ENCODE data around the gene IL23R. TPM values are rescaled to one million over a fixed set of nuclear protein-coding genes. Genes with fewer than 3 reads are reported as not detected.

Gene IL23R
- total RNA-seq, 4 donors from 2014 or later = under 0.01 to 0.22 TPM; not detected in 2

DNA sequence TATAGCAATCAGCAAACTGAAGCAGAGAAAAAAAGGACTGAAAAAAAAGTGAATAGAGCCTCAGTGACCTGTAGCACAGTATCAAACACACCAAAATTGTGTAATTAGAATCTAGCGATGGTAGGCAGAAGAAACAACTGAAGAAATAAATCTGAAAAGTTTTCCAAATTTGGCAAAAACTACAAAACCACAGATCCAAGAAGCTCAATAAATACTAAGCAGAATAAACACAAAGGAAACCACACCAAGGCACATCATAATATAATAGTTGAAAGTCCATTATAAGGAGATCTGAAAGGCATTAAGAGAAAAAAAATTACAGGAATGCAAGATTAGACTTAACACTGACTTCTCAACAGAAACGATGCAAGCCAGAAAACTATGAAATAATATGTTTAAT lies 134.3 kb downstream of the IL23R start:
- no peak overlapping the region for H3K27ac ChIP-seq
- DNase-seq = no peak
- H3K27me3 ChIP-seq = no peaks in the 10 kb centered on the region
- no peaks in the 10 kb centered on the region for H3K36me3 ChIP-seq
- H3K4me3 ChIP-seq = no peak overlapping the region
- no peaks in the 10 kb centered on the region for H3K9me3 ChIP-seq
- no peaks in the 10 kb centered on the region for H3K4me1 ChIP-seq
- TF ChIP-seq, protein P1, sequence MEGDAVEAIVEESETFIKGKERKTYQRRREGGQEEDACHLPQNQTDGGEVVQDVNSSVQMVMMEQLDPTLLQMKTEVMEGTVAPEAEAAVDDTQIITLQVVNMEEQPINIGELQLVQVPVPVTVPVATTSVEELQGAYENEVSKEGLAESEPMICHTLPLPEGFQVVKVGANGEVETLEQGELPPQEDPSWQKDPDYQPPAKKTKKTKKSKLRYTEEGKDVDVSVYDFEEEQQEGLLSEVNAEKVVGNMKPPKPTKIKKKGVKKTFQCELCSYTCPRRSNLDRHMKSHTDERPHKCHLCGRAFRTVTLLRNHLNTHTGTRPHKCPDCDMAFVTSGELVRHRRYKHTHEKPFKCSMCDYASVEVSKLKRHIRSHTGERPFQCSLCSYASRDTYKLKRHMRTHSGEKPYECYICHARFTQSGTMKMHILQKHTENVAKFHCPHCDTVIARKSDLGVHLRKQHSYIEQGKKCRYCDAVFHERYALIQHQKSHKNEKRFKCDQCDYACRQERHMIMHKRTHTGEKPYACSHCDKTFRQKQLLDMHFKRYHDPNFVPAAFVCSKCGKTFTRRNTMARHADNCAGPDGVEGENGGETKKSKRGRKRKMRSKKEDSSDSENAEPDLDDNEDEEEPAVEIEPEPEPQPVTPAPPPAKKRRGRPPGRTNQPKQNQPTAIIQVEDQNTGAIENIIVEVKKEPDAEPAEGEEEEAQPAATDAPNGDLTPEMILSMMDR (IDR thresholded peaks at IDR 0.05) = no peak
- TF ChIP-seq POLR2A (IDR thresholded peaks at IDR 0.05) = no peak
- WGBS, 2 donors = 20 to 31% methylated on average over 2 of the region's 2 CpGs
- intact Hi-C loops (cut with DNase I) = no loop called here

- DNase-seq = no peak
- Histone ChIP-seq H3K27me3 (peaks cover 0 to 24% (median 0%) of the 10 kb centered on the region in 4 donors), H3K27ac (no peak overlapping the region), H3K36me3 (no peaks in the 10 kb centered on the region), H3K4me1 (peaks cover 0 to 18% (median 4%) of the 10 kb centered on the region in 3 donors), H3K9me3 (no peaks in the 10 kb centered on the region), H3K4me3 (no peak overlapping the region)
- TF ChIP-seq, protein P1 (IDR thresholded peaks at IDR 0.05) = no peak
- no peak for TF ChIP-seq POLR2A (IDR thresholded peaks at IDR 0.05)
- intact Hi-C loops (cut with DNase I) = no loop called here
- 64 to 82% methylated on average over 3 of the region's 3 CpGs for WGBS, 2 donors
Observed at GRCh38 chr1:67304023-67304422, 137.8 kb downstream of the IL23R start.

- intact Hi-C loops (cut with DNase I) = no loop called here
- H3K27me3 ChIP-seq = peaks cover 0 to 24% (median 0%) of the 10 kb centered on the region in 4 donors
- H3K4me3 ChIP-seq = no peak overlapping the region
- no peaks in the 10 kb centered on the region for H3K9me3 ChIP-seq
- DNase-seq = no peak
- WGBS, 2 donors = 89 to 90% methylated on average over 7 of the region's 7 CpGs
- H3K36me3 ChIP-seq = no peaks in the 10 kb centered on the region
- H3K27ac ChIP-seq = no peak overlapping the region
- TF ChIP-seq POLR2A (IDR thresholded peaks at IDR 0.05) = no peak
- TF ChIP-seq, protein P1 (IDR thresholded peaks at IDR 0.05) = no peak
- peaks cover 0 to 18% (median 4%) of the 10 kb centered on the region in 3 donors for H3K4me1 ChIP-seq
Observed at GRCh38 chr1:67306547-67306946, 140.3 kb downstream of the IL23R start.

DNA sequence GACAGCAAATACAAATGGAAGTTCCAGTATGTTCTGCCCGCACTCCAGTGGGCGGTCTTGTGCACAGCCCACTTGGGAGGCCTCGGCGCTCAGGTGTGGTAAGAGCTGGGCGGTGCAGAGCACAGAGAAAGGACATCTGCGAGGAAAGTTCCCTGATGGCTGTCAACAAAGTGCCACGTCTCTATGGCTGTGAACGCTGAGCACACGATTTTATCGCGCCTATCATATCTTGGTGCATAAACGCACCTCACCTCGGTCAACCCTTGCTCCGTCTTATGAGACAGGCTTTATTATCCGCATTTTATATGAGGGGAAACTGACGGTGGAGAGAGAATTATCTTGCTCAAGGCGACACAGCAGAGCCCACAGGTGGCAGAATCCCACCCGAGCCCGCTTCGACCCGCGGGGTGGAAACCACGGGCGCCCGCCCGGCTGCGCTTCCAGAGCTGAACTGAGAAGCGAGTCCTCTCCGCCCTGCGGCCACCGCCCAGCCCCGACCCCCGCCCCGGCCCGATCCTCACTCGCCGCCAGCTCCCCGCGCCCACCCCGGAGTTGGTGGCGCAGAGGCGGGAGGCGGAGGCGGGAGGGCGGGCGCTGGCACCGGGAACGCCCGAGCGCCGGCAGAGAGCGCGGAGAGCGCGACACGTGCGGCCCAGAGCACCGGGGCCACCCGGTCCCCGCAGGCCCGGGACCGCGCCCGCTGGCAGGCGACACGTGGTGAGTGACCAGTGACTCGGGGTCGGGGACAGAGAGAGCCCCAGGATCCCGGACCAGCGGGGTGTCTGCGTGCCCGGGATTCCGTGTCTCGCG lies 141.2 kb downstream of the IL23R start, which contains the start of gene IL12RB2:
Gene IL12RB2, plus strand, starts transcription at position 623 of the 810 bp plus-strand sequence. CDS start 12,496 bp downstream, outside the sequence.
- Histone ChIP-seq H3K9me3 (no peaks in the 10 kb centered on the region), H3K4me1 (peaks cover 0 to 18% (median 4%) of the 10 kb centered on the region in 3 donors), H3K27ac (peak within 1 kb of the TSS in 2 of 4 donors; percentile 35 to 42), H3K36me3 (no peaks in the 10 kb centered on the region), H3K4me3 (peak within 1 kb of the TSS; percentile 46 to 71 (median 57)), H3K27me3 (peaks cover 0 to 24% (median 0%) of the 10 kb centered on the region in 4 donors)
- intact Hi-C loops (cut with DNase I) = no loop called here
- DNase-seq = no peak
- WGBS, 2 donors = 3 to 6% methylated on average over 16 to 17 of the region's 75 CpGs
- TF ChIP-seq, protein P1 (IDR thresholded peaks at IDR 0.05) = no peak
- no peak for TF ChIP-seq POLR2A (IDR thresholded peaks at IDR 0.05)

GRCh38 chr1:67308136-67308535 lies 141.9 kb downstream of the IL23R start:
- Histone ChIP-seq H3K27me3 (peaks cover 0 to 24% (median 0%) of the 10 kb centered on the region in 4 donors), H3K27ac (no peak overlapping the region), H3K36me3 (no peaks in the 10 kb centered on the region), H3K4me1 (peaks cover 0 to 18% (median 4%) of the 10 kb centered on the region in 3 donors), H3K4me3 (peak overlapping the region; percentile 46 to 71 (median 57)), H3K9me3 (no peaks in the 10 kb centered on the region)
- WGBS, 2 donors = 38 to 54% methylated on average over 6 to 11 of the region's 15 CpGs
- intact Hi-C loops (cut with DNase I) = no loop called here
- TF ChIP-seq, protein P1 (IDR thresholded peaks at IDR 0.05) = no peak
- no peak for TF ChIP-seq POLR2A (IDR thresholded peaks at IDR 0.05)
- no peak for DNase-seq
